Uterus (tissue), 4 donors: Measurements from ENCODE around the gene ZBTB44. TPM values are rescaled to one million over a fixed set of nuclear protein-coding genes. Genes with fewer than 3 reads are reported as not detected.
"Not testable (repeated sequence)": the region's sequence is repeated elsewhere in the genome, so short reads cannot be mapped to it uniquely, and the experiment has no call there.

Experiments
- DNase-seq, 2 donors: peaks; one replicate each; pipeline ENCODE4 v3.0.0-alpha.2; 2019 to 2020
- H3K27ac ChIP-seq, 2 donors: fragments of 200-600 bp; sonication (generic); 1 replicate in 1 of 2; 2 replicates in 1 of 2; pipeline ENCODE4 v1.5.1; 2016 to 2018
- H3K27me3 ChIP-seq, 2 donors: fragments of 200-600 bp; sonication (generic); one replicate each; pipeline ENCODE4 v1.5.1; 2018 to 2019; ENCODE audit warnings: control low read depth in 1 of 2
- H3K36me3 ChIP-seq, 2 donors: fragments of 200-600 bp; sonication (generic); one replicate each; pipeline ENCODE4 v1.5.1; 2019; ENCODE audit warnings: control low read depth in 1 of 2
- H3K4me1 ChIP-seq, 2 donors: fragments of 200-600 bp; sonication (generic); one replicate each; pipeline ENCODE4 v1.5.1; 2018 to 2019; ENCODE audit warnings: control low read depth in 1 of 2
- H3K4me3 ChIP-seq, 2 donors: fragments of 200-600 bp; sonication (generic); 1 replicate in 1 of 2; 2 replicates in 1 of 2; pipeline ENCODE4 v1.5.1; 2018 to 2019; ENCODE audit warnings: mild to moderate bottlenecking in 1 of 2
- H3K9me3 ChIP-seq, 2 donors: fragments of 200-600 bp; sonication (generic); one replicate each; pipeline ENCODE4 v1.5.1; 2019; ENCODE audit warnings: control low read depth in 1 of 2
- CTCF ChIP-seq, 4 experiments: fragments of 200-600 bp in 2 of 4; fragments of 450-650 bp in 2 of 4; sonication (generic) in 2 of 4; IDR thresholded peaks; one replicate each; pipeline ENCODE4 v1.5.1; 2016 to 2019; ENCODE audit warnings: antibody characterized with exemption in 4 of 4, mild to moderate bottlenecking in 2 of 4, moderate library complexity in 1 of 4
- POLR2A ChIP-seq, 2 donors: fragments of 450-650 bp; IDR thresholded peaks; one replicate each; pipeline ENCODE4 v1.6.1; 2016; ENCODE audit warnings: antibody characterized with exemption in 2 of 2, mild to moderate bottlenecking in 1 of 2, moderate library complexity in 1 of 2
- intact Hi-C: fragments of 100-400 bp; cut with DNase I; formaldehyde crosslinking; loops from one replicate; pipeline ENCODE4 v1.15.1; 2023; ENCODE audit warnings: low total_unique reads
- total RNA-seq, 4 donors: library from RNA; depleted of rRNA in 3 of 4; stranded (reverse); fragments of >200 nt in 3 of 4; gene quantifications; one replicate each; pipeline versions ENCODE4 v1.1.0 to v1.2.4, GENCODE V29; 2014 to 2023
- donor health status: DM: yes; HTN: yes; CAD: no.

ZBTB44 gene
- total RNA-seq, 4 donors from 2014 or later = 57.4 to 126 (median 95.5) TPM

GRCh38 chr11:130261571-130261970 lies 53.1 kb downstream of the ZBTB44 start:
- no peak for TF ChIP-seq CTCF (IDR thresholded peaks at IDR 0.05)
- no peak for TF ChIP-seq POLR2A (IDR thresholded peaks at IDR 0.05)
- H3K9me3 ChIP-seq = peaks cover 0 to 4% of the 10 kb centered on the region in 2 donors
- intact Hi-C loops = no loop called here

GRCh38 chr11:130260742-130261141 lies 54.0 kb downstream of the ZBTB44 start:
- H3K4me3 ChIP-seq = no peak overlapping the region
- DNase-seq = no peak
- intact Hi-C loops = no loop called here
- H3K27me3 ChIP-seq = no peaks in the 10 kb centered on the region
- TF ChIP-seq POLR2A (IDR thresholded peaks at IDR 0.05) (no peak), CTCF (IDR thresholded peaks at IDR 0.05) (no peak)
- peaks cover 0 to 4% of the 10 kb centered on the region in 2 donors for H3K9me3 ChIP-seq
- no peak overlapping the region for H3K27ac ChIP-seq
- no peaks in the 10 kb centered on the region for H3K36me3 ChIP-seq
- no peaks in the 10 kb centered on the region for H3K4me1 ChIP-seq

More at GRCh38 chr11:130261571-130261970, 53.1 kb downstream of the ZBTB44 start:
- no peaks in the 10 kb centered on the region for H3K4me1 ChIP-seq
- H3K4me3 ChIP-seq = no peak overlapping the region
- DNase-seq = no peak
- H3K27me3 ChIP-seq = no peaks in the 10 kb centered on the region
- H3K36me3 ChIP-seq = no peaks in the 10 kb centered on the region
- H3K27ac ChIP-seq = no peak overlapping the region

- intact Hi-C loops = no loop called here
- Histone ChIP-seq H3K27ac (no peak overlapping the region), H3K27me3 (no peaks in the 10 kb centered on the region), H3K4me1 (no peaks in the 10 kb centered on the region), H3K4me3 (no peak overlapping the region), H3K9me3 (peaks cover 0 to 4% of the 10 kb centered on the region in 2 donors), H3K36me3 (no peaks in the 10 kb centered on the region)
- no peak for DNase-seq
- TF ChIP-seq POLR2A (IDR thresholded peaks at IDR 0.05) (no peak), CTCF (IDR thresholded peaks at IDR 0.05) (no peak)
Measured at GRCh38 chr11:130260080-130260627, 54.6 kb downstream of the ZBTB44 start.

GRCh38 chr11:130251763-130252162 lies 63.0 kb downstream of the ZBTB44 start:
- H3K4me1 ChIP-seq, H3K9me3 ChIP-seq: not testable (repeated sequence)

GRCh38 chr11:130249929-130250328 lies 64.8 kb downstream of the ZBTB44 start:
- H3K36me3 ChIP-seq, H3K4me3 ChIP-seq, H3K27ac ChIP-seq, H3K27me3 ChIP-seq, intact Hi-C loops, H3K9me3 ChIP-seq, DNase-seq, H3K4me1 ChIP-seq: not testable (repeated sequence)

More at GRCh38 chr11:130251763-130252162, 63.0 kb downstream of the ZBTB44 start:
- H3K36me3 ChIP-seq, DNase-seq, intact Hi-C loops, H3K27me3 ChIP-seq, H3K4me3 ChIP-seq, H3K27ac ChIP-seq: not testable (repeated sequence)

- no peak for DNase-seq
- TF ChIP-seq POLR2A (IDR thresholded peaks at IDR 0.05) (no peak), CTCF (IDR thresholded peaks at IDR 0.05) (no peak)
- H3K9me3 ChIP-seq = no peaks in the 10 kb centered on the region
- intact Hi-C loops = no loop called here
- H3K4me1 ChIP-seq = no peaks in the 10 kb centered on the region
- no peaks in the 10 kb centered on the region for H3K27me3 ChIP-seq
- no peaks in the 10 kb centered on the region for H3K36me3 ChIP-seq
- H3K27ac ChIP-seq = no peak overlapping the region
- H3K4me3 ChIP-seq = no peak overlapping the region
Measured at GRCh38 chr11:130249371-130249770, 65.3 kb downstream of the ZBTB44 start.
